ENCODE measurements around the gene ANKRD63. TPM values are rescaled to one million over a fixed set of nuclear protein-coding genes. Genes with fewer than 3 reads are reported as not detected.

Gene ANKRD63
- total and polyA plus RNA-seq, 9 of the 15 experiments (the other 6 are each of a cell fraction or from before 2014, with no cell fraction given): 1.3 to 2.0 (median 1.8) TPM; not detected in 6

DNA sequence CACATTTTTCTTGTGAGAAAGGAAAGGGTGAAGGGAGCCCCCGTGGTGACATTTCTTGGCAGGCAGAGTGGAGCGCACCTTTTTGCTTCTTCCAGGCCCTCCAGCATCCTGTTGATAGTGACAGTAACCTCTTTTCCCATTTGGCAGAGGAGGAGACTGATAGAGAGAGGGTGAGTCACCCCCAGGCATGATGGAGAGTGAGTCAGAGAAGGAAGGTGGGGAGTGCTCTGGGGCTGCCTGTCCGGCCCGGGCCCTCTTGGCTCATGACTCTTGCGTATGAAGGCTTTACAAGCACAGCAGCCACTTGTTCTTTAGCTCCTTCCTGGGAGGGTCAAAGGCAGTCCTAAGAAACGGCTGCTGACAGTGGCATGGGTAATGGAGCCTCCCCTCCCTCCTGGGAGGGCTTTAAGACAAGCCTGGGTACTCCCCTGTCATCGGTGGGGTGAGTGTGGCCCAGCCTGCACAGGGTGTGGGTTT lies 16.0 kb downstream of the ANKRD63 start (continued):
- TF ChIP-seq, protein P1, sequence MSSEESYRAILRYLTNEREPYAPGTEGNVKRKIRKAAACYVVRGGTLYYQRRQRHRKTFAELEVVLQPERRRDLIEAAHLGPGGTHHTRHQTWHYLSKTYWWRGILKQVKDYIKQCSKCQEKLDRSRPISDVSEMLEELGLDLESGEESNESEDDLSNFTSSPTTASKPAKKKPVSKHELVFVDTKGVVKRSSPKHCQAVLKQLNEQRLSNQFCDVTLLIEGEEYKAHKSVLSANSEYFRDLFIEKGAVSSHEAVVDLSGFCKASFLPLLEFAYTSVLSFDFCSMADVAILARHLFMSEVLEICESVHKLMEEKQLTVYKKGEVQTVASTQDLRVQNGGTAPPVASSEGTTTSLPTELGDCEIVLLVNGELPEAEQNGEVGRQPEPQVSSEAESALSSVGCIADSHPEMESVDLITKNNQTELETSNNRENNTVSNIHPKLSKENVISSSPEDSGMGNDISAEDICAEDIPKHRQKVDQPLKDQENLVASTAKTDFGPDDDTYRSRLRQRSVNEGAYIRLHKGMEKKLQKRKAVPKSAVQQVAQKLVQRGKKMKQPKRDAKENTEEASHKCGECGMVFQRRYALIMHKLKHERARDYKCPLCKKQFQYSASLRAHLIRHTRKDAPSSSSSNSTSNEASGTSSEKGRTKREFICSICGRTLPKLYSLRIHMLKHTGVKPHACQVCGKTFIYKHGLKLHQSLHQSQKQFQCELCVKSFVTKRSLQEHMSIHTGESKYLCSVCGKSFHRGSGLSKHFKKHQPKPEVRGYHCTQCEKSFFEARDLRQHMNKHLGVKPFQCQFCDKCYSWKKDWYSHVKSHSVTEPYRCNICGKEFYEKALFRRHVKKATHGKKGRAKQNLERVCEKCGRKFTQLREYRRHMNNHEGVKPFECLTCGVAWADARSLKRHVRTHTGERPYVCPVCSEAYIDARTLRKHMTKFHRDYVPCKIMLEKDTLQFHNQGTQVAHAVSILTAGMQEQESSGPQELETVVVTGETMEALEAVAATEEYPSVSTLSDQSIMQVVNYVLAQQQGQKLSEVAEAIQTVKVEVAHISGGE (CRISPR knock-in tag; IDR thresholded peaks at IDR 0.05): peak in 1 of 3 experiments; percentile 59; a peak in 2 of 6 replicates
- TF ChIP-seq NR2C1 (IDR thresholded peaks at IDR 0.05) (no peak), NR2C1 (tag; IDR thresholded peaks at IDR 0.05) (no peak), PHF8 (IDR thresholded peaks at IDR 0.05; ENCODE audit: borderline replicate concordance, low read length) (peak; percentile 13; the same call in 1 of the 2 replicates), MEF2A (IDR thresholded peaks at IDR 0.05; ENCODE audit: control insufficient read depth, low read depth, low read length) (0 out of 2 replicates have a peak, but pooled peaks have one; percentile 51), DPF2 (IDR thresholded peaks at IDR 0.05) (peak; percentile 92), FOXK2 (conservative IDR thresholded peaks at IDR 0.05 in 1 of 2, IDR thresholded peaks at IDR 0.05 in 1 of 2; ENCODE audit: low read depth in 2 of 2) (peak; percentile 28 to 57; a peak in 2 of 4 replicates), KDM4B (IDR thresholded peaks at IDR 0.05; ENCODE audit: borderline replicate concordance in 2 of 2, low read depth in 1 of 2) (no peak), JUND (IDR thresholded peaks at IDR 0.05; ENCODE audit: borderline replicate concordance, low read depth, low read length) (peak; percentile 100), JUND (tag; IDR thresholded peaks at IDR 0.05; ENCODE audit: borderline replicate concordance, low read depth, low read length) (peak; percentile 99), CEBPG (CRISPR knock-in tag; IDR thresholded peaks at IDR 0.05) (no peak), CEBPG (tag; conservative IDR thresholded peaks at IDR 0.05 in 1 of 2, IDR thresholded peaks at IDR 0.05 in 1 of 2) (peak in 1 of 2 experiments; percentile 42; a peak in 1 of 4 replicates)
- TF ChIP-seq, protein P2, sequence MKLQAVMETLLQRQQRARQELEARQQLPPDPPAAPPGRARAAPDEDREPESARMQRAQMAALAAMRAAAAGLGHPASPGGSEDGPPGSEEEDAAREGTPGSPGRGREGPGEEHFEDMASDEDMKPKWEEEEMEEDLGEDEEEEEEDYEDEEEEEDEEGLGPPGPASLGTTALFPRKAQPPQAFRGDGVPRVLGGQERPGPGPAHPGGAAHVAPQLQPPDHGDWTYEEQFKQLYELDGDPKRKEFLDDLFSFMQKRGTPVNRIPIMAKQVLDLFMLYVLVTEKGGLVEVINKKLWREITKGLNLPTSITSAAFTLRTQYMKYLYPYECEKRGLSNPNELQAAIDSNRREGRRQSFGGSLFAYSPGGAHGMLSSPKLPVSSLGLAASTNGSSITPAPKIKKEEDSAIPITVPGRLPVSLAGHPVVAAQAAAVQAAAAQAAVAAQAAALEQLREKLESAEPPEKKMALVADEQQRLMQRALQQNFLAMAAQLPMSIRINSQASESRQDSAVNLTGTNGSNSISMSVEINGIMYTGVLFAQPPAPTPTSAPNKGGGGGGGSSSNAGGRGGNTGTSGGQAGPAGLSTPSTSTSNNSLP (IDR thresholded peaks at IDR 0.05; ENCODE audit: borderline replicate concordance, low read depth, low read length): no peak

Data from K562 (cell line).